B cell (primary cell): ENCODE measurements around the gene UPF1. TPM values are rescaled to one million over a fixed set of nuclear protein-coding genes. Genes with fewer than 3 reads are reported as not detected.

Experiments
- ATAC-seq: fragments of 200-7000 bp; cut with Tn5 transposase; one replicate; pipeline ENCODE4 v1.10.0; 2021; ENCODE audit warnings: low read depth, mild to moderate bottlenecking, moderate number of reproducible peaks, moderate library complexity
- CTCF ChIA-PET: fragments of 350-600 bp; sonication (Branson Sonifier 250); formaldehyde crosslinking; loops from one replicate; lab custom pipeline; 2021; ENCODE audit warnings: antibody characterized with exemption, inconsistent platforms; lab: Charles Lee
- POLR2A ChIA-PET: fragments of 350-600 bp; sonication (Branson Sonifier 250); formaldehyde crosslinking; loops from one replicate; lab custom pipeline; 2021; ENCODE audit warnings: antibody characterized with exemption; lab: Charles Lee
- DNase-seq: peaks from one replicate; pipeline ENCODE4 v3.0.0; 2013
- H2AFZ ChIP-seq: 2 replicates; pipeline ENCODE4 v1.6.1; 2012; ENCODE audit warnings: mild to moderate bottlenecking, low read depth, low read length; ENCODE audit not compliant: insufficient read depth, poor library complexity, severe bottlenecking
- H3K27ac ChIP-seq, 2 donors: 1 replicate in 1 of 2; 2 replicates in 1 of 2; pipeline ENCODE4 v1.5.1; 2012 to 2013; ENCODE audit warnings: low read length in 2 of 2, mild to moderate bottlenecking in 2 of 2, moderate library complexity in 1 of 2
- H3K27me3 ChIP-seq, 4 experiments: fragments of 200-600 bp in 1 of 4; sonication (generic) in 1 of 4; replicated peaks in 1 of 4; 1 replicate in 2 of 4; 2 replicates in 2 of 4; pipeline versions ENCODE4 v1.6.1 to v1.7.0; 2013 to 2016; ENCODE audit warnings: low read length in 3 of 4, mild to moderate bottlenecking in 2 of 4, mixed read lengths in 1 of 4, moderate library complexity in 1 of 4; ENCODE audit not compliant: insufficient read depth in 4 of 4, control insufficient read depth in 3 of 4; ENCODE audit errors: control extremely low read depth in 1 of 4
- H3K36me3 ChIP-seq, 2 experiments: replicated peaks in 1 of 2; 1 replicate in 1 of 2; 2 replicates in 1 of 2; pipeline versions ENCODE4 v1.6.1 to v1.7.1; 2013; ENCODE audit warnings: low read length in 1 of 2; ENCODE audit not compliant: insufficient read depth in 2 of 2, control insufficient read depth in 1 of 2; ENCODE audit errors: control extremely low read depth in 1 of 2, extremely low read depth in 1 of 2
- H3K4me1 ChIP-seq, 2 donors: fragments of 200-600 bp in 1 of 2; sonication (generic) in 1 of 2; 1 replicate in 1 of 2; 2 replicates in 1 of 2; pipeline versions ENCODE4 v1.5.1 to v1.6.1; 2013 to 2017; ENCODE audit warnings: low read length in 2 of 2; ENCODE audit not compliant: control insufficient read depth in 2 of 2, insufficient read depth in 2 of 2
- H3K4me2 ChIP-seq: replicated peaks from 2 replicates; pipeline ENCODE3; 2012; ENCODE audit warnings: mild to moderate bottlenecking, low read depth, low read length; ENCODE audit not compliant: poor library complexity, severe bottlenecking
- H3K4me3 ChIP-seq, 5 experiments: fragments of 200-600 bp in 1 of 5; sonication (generic) in 1 of 5; 1 replicate in 3 of 5; 2 replicates in 2 of 5; pipeline versions ENCODE4 v1.5.1 to v1.7.0; 2011 to 2016; ENCODE audit warnings: low read length in 4 of 5, mild to moderate bottlenecking in 4 of 5, low read depth in 2 of 5, control low read depth in 1 of 5, moderate library complexity in 1 of 5; ENCODE audit not compliant: insufficient read depth in 1 of 5; ENCODE audit errors: control extremely low read depth in 1 of 5, extremely low read depth in 1 of 5
- H3K79me2 ChIP-seq: fragments of 200-600 bp; sonication (generic); one replicate; pipeline ENCODE4 v1.6.0; 2016; ENCODE audit warnings: low read length; ENCODE audit not compliant: control insufficient read depth, insufficient read depth
- H3K9ac ChIP-seq: fragments of 200-600 bp; sonication (generic); 2 replicates; pipeline ENCODE4 v1.6.1; 2017; ENCODE audit warnings: mild to moderate bottlenecking, low read length, moderate library complexity
- H3K9me3 ChIP-seq, 3 donors: one replicate each; pipeline versions ENCODE4 v1.6.1 to v1.7.1; 2013; ENCODE audit warnings: low read length in 2 of 3; ENCODE audit not compliant: control insufficient read depth in 2 of 3, insufficient read depth in 1 of 3; ENCODE audit errors: control extremely low read depth in 1 of 3
- H4K20me1 ChIP-seq: 2 replicates; pipeline ENCODE4 v1.6.0; 2012; ENCODE audit warnings: mild to moderate bottlenecking, low read length; ENCODE audit not compliant: insufficient read depth, control insufficient read depth, poor library complexity, severe bottlenecking
- H3K27ac Mint-ChIP-seq: one replicate; pipeline ENCODE4 v1.8.0; 2021; ENCODE audit warnings: mixed read lengths
- H3K27me3 Mint-ChIP-seq: one replicate; pipeline ENCODE4 v1.8.0; 2021; ENCODE audit warnings: mixed read lengths
- H3K4me1 Mint-ChIP-seq: one replicate; pipeline ENCODE4 v1.8.0; 2021; ENCODE audit warnings: mixed read lengths
- H3K4me3 Mint-ChIP-seq: one replicate; pipeline ENCODE4 v1.8.0; 2021; ENCODE audit warnings: mixed read lengths
- H3K9me3 Mint-ChIP-seq: one replicate; pipeline ENCODE4 v1.8.0; 2022; ENCODE audit warnings: mixed read lengths; ENCODE audit not compliant: insufficient read depth
- CTCF ChIP-seq: fragments of 200-600 bp; IDR thresholded peaks from one replicate; pipeline ENCODE4 v1.8.0; 2022; ENCODE audit warnings: antibody characterized with exemption, mild to moderate bottlenecking
- EZH2 ChIP-seq: IDR thresholded peaks from 2 replicates; pipeline ENCODE4 v1.6.1; 2012; ENCODE audit warnings: borderline replicate concordance, low read depth, mild to moderate bottlenecking, moderate library complexity, low read length; ENCODE audit not compliant: insufficient read depth, poor library complexity, severe bottlenecking
- WGBS: methylation state at CpG from one replicate; pipeline ENCODE4 v1.1.5; 2013; ENCODE audit warnings: missing lambda C conversion rate; ENCODE audit not compliant: insufficient coverage; 5-methylcytosine and 5-hydroxymethylcytosine counted together
- intact Hi-C: fragments of 100-400 bp; cut with micrococcal nuclease; formaldehyde crosslinking; loops from one replicate; pipeline ENCODE4 v1.10.0; 2022
- polyA plus RNA-seq: library from polyadenylated mRNA; depleted of rRNA; stranded (reverse); fragments of >200 nt; gene quantifications from 2 replicates; pipeline ENCODE4 v1.2.3, GENCODE V29; 2012
- total RNA-seq, 2 donors: library from RNA; stranded (reverse); fragments of 120-200 nt in 1 of 2; gene quantifications; 1 replicate in 1 of 2; 2 replicates in 1 of 2; pipeline versions ENCODE4 v1.2.3 to v1.2.4, GENCODE V29; 2013 to 2022

Gene UPF1
- total and polyA plus RNA-seq, 2 donors (not counting 1 experiment from before 2014, with no cell fraction given) = 51.9 to 98.6 TPM

- ChIA-PET CTCF (interaction anchor here (0.7 to 1.1 kb wide), 2 partner anchors 10 to 19 kb away, joined by 3 read pairs; no protein-coding TSS in a partner anchor), POLR2A (no interaction called here)
- TF ChIP-seq EZH2 = no peak
- no peak for TF ChIP-seq CTCF
- Mint-ChIP-seq H3K9me3 (peaks cover 3% of the 10 kb centered on the region), H3K27me3 (peaks cover 17% of the 10 kb centered on the region), H3K27ac (no peak overlapping the region), H3K4me1 (peaks cover 8% of the 10 kb centered on the region), H3K4me3 (no peak overlapping the region)
- ATAC-seq = no peak
- no peaks in the 10 kb centered on the region for H3K36me3 ChIP-seq
- H3K9me3 ChIP-seq = peaks cover 0 to 27% (median 4%) of the 10 kb centered on the region in 3 donors
- H3K4me3 ChIP-seq = no peak overlapping the region
- intact Hi-C loops = no loop called here
- no peaks in the 10 kb centered on the region for H4K20me1 ChIP-seq
- H3K9ac ChIP-seq = no peak overlapping the region
- no peak overlapping the region for H3K27ac ChIP-seq
- peaks cover 0 to 20% (median 3%) of the 10 kb centered on the region in 4 experiments for H3K27me3 ChIP-seq
- no peaks in the 10 kb centered on the region for H3K79me2 ChIP-seq
- DNase-seq = no peak
- peaks cover under 1 to 1% of the 10 kb centered on the region in 2 donors for H3K4me1 ChIP-seq
- 98% methylated on average over 5 of the region's 5 CpGs for WGBS
- H2AFZ ChIP-seq = no peak overlapping the region
- no peak overlapping the region for H3K4me2 ChIP-seq
Observed at GRCh38 chr19:18875726-18876125, 44.0 kb downstream of the UPF1 start.

- H3K4me3 ChIP-seq = no peak overlapping the region
- no peak for DNase-seq
Observed at GRCh38 chr19:18876865-18877264, 45.1 kb downstream of the UPF1 start.

More at GRCh38 chr19:18876865-18877264, 45.1 kb downstream of the UPF1 start:
- 99% methylated on average over 7 of the region's 7 CpGs for WGBS
- POLR2A ChIA-PET = no interaction called here
- ATAC-seq = no peak
- Mint-ChIP-seq H3K9me3 (peaks cover 3% of the 10 kb centered on the region), H3K27ac (no peak overlapping the region), H3K27me3 (peaks cover 8% of the 10 kb centered on the region), H3K4me1 (no peaks in the 10 kb centered on the region), H3K4me3 (no peak overlapping the region)
- Histone ChIP-seq H3K27me3 (peaks cover 0 to 8% (median under 1%) of the 10 kb centered on the region in 4 experiments), H3K4me2 (no peak overlapping the region), H3K27ac (no peak overlapping the region), H2AFZ (no peak overlapping the region), H3K9me3 (peaks cover 0 to 27% (median 4%) of the 10 kb centered on the region in 3 donors), H4K20me1 (no peaks in the 10 kb centered on the region), H3K9ac (no peak overlapping the region), H3K36me3 (no peaks in the 10 kb centered on the region), H3K79me2 (no peaks in the 10 kb centered on the region), H3K4me1 (no peaks in the 10 kb centered on the region)
- TF ChIP-seq EZH2 (no peak), CTCF (no peak)
- intact Hi-C loops = no loop called here
- CTCF ChIA-PET = no interaction called here
